GM19023 (cell line): ENCODE results near the gene IL10RB.

Experiments
- ATAC-seq: cut with Tn5 transposase; IDR thresholded peaks from one replicate; pipeline ENCODE4 v1.9.1; 2021; ENCODE audit warnings: mild to moderate bottlenecking, moderate library complexity; ENCODE audit not compliant: unreplicated experiment

Gene IL10RB

DNA sequence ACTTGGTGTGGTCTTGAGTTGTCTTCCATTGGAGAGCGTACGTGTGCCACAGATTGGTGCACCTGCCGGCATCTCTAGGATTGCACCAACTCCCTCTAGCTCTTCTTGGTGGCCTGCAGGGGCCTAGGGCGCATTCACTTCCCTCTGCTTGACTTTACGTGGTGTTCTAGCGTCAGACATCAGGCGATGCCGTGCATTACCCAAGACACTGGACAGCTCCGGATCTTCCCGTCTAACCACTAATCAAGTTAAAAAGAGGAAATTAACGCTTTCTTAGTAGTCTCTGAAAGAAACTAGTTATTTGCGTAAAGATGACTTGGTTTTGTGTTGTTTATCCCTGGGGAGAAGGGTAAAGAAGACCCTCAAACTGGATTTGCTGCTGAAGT, 510 bp upstream of the IL10RB start:
- peak; percentile 35 for ATAC-seq

DNA sequence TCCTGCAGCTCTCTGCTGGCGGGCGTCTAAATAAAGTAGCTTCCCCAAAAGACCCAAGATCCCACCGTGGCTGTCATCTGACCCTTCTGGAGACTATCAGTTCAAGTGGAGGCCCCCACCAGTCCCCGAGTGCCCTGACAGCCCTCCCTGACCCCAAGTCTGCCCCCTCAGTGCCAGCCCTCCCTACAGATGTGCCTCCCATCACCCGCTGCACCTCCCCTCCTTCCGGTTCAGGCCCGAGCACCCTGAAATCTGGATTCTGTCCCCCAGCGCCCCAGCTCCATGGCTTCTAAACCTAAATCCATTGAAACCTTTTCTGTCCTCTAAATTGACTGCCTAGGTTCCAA, 595 bp downstream of the IL10RB start:
- no peak for ATAC-seq

DNA sequence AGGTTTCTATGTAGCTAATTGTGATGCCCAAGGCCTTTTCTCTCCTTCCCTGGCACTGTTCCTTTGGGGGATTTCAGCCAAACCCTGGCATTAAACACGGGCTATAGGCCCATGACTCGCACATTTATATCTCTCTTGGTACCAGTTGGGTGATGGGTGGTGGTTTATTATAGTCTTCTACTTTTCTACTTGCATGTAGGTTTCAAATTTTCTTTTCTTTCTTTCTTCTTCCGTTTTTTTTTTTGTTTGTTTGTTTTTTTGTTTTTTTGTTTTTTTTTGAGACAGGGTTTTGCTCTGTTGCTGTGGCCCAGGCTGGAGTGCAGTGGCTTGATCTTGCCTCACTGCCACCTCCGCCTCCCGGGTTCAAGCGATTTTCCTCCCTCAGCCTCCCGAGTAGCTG, 1.1 kb downstream of the IL10RB start:
- no peak for ATAC-seq

DNA sequence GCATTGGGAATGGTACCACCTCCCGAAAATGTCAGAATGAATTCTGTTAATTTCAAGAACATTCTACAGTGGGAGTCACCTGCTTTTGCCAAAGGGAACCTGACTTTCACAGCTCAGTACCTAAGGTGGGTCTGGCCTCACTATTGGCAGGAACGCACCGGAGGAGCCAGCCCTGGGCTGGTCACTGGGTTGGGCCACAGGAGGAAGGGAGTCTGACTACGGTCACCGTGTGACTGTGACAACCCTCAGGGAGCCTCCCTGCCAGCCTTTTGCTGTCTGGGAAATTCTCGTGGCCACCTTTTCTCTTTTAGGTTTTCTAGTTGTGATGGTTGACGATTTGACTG, 2.2 kb downstream of the IL10RB start:
- ATAC-seq = no peak

DNA sequence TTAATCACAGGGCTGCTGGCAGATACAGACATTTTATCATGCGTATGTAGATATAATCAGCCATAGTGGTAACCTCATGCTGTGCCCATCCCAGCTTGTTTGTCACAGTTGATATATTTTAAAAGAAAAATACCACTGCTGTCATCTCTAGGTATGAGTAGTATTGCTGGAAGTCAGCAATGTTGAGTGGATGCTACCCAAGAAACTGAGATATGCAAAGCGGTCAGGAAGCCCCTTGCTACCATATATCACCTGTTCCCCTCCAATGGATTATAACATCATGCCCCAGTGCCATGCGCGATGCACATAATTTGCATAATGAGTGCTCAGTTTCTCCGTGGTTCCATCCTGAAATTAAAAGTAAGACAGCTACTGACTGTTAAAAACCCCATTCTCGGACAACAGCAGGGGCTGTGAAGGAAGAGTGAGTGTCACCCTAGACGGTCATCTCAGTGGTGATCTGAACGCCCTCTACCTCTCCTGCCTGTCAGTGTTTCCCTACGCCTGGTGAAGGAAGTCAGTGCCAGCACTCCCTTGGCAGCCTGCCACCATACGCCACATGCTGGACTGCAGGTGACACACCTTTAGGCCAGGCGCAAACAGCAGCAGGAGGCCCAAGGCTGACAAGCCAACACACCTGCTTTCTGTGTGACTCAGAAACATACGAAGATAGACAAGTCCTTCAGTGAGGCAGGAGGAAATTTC, 2.7 kb downstream of the IL10RB start:
- peak; percentile 46 for ATAC-seq

DNA sequence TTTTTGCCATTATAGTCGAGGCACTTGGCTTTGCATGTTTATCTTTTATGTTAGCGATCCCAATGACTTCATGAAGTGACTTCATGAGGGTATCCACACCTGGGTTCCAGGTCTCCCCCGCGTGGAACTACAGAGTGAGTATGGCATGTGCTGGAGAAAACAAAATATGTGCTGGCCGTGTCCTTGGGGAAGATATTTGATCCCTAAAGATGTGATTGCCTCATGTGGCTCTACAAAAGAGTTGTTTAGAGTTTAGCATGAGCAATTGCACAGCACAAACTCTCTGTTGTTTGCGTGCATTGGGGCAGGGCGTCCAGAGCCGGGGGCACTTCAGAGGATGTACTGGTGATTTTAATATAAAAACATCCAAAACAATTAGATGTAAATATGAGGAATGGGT, 4.8 kb downstream of the IL10RB start:
- no peak for ATAC-seq

DNA sequence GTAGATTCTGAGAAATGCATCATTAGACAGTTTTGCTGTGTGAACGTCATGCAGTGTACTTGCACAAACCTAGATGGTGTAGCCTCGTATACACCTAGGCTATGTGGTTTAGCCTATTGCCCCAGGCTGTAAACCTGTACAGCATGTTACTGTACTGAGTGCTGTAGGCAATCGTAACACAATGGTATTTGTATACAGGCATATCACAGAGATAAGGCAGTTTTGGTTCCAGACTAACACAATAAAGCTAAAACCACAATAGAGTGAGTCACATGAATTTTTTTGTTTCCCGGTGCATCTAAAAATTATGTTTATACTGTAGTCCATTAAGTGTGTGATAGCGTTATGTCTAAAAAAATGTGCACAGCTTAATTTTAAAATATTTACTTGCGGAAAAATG, 6.9 kb downstream of the IL10RB start:
- ATAC-seq = no peak

DNA sequence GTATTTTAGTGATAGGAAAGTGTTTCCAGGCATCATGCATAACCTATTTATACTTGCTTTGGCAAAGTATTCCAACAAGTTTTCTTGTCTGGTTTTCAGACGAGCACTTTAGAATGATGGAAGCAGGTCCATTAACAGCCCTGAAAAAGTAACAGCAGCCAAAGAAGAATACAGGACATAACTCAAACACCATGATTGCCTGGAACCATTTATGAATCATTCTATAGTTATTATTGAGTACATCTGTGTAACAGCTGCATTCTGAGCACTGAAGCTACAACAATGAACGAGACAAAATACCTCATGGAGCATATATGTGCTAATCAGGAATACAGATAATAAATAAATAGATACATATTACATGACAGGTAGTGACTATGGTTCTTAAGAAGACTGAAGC, 12.6 kb downstream of the IL10RB start:
- no peak for ATAC-seq

DNA sequence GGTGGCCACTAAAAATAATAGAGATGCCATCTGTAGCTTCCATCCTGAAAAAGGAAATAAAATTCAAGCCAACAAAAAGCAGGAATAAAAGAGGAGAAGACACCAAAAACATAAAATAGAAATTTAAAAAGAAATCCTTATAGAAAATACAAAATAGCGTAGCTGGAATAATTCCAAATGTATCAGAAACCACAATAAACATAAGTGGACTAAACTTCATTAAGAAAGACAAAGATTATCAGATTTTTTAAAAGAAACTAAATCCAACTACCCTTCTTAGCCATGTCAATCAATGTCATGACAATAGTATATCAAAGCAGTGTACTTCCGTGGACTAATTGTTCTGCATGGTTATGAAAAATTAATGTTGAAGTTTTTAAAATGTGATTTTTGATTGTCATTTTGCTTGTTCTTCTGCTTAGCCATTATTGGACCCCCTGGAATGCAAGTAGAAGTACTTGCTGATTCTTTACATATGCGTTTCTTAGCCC, 13.2 kb downstream of the IL10RB start:
- no peak for ATAC-seq

DNA sequence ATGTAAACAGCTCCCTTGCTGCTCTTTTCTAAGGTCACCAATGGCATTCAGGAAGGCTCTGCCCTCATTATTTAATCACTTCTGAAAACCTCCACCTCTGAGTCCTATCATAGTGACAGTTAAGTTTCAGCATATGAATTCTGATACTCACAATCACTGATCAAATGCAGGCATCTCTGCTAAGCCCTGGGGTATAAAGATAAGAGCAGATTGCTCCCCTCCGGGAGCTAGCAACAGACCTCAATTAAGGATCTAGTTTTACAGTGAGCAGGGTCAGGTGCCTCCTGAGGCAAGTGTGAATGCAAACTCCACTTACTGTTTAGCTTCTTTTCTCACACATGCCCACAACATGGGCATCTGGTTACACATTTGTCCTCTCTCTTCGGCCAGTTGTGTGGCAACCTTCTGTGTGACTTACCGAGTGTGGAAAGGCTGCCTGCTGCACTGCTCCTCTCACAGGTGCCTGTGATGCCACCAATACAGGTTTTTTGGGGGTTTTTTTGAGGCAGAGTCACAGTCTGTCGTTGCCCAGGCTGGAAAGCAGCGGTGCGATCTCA, 15.0 kb downstream of the IL10RB start:
- no peak for ATAC-seq

DNA sequence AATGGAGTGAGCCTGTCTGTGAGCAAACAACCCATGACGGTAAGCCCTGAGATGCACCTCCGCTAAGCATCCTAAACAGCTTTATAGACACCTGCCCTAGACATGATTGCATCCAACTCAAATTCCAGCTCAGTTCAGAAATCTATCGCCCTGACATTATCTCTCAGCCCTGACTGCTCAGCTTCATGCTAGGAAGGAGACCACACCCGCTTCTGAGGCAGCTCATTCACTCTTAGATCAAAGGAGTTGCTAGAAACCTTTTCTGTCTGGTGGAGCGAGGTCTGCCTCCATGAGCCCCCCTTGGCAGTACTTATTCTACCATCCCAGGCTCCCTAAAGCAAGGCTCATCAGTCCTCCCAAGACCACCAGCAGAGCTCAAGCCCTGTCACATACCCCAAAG, 17.0 kb downstream of the IL10RB start:
- no peak for ATAC-seq

DNA sequence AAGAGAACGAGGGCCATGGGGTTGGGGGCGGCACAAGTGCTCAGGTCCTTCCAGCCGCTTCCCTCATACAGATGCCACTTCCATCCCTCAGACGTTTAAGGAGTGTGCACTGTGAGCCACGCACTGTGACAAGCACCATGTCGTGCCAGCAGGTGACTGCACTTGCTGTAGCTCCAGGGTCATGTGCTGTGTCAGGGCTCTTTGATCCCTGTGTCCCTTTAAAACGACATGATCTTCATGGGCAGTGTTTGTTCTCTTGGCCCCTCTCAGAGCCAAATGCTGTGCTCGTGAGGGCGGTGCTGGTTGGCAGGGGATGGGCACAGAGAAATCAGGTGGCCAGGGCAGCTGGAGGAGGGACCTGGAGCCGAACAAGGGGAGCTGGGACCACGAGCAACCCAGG, 19.9 kb downstream of the IL10RB start:
- no peak for ATAC-seq

DNA sequence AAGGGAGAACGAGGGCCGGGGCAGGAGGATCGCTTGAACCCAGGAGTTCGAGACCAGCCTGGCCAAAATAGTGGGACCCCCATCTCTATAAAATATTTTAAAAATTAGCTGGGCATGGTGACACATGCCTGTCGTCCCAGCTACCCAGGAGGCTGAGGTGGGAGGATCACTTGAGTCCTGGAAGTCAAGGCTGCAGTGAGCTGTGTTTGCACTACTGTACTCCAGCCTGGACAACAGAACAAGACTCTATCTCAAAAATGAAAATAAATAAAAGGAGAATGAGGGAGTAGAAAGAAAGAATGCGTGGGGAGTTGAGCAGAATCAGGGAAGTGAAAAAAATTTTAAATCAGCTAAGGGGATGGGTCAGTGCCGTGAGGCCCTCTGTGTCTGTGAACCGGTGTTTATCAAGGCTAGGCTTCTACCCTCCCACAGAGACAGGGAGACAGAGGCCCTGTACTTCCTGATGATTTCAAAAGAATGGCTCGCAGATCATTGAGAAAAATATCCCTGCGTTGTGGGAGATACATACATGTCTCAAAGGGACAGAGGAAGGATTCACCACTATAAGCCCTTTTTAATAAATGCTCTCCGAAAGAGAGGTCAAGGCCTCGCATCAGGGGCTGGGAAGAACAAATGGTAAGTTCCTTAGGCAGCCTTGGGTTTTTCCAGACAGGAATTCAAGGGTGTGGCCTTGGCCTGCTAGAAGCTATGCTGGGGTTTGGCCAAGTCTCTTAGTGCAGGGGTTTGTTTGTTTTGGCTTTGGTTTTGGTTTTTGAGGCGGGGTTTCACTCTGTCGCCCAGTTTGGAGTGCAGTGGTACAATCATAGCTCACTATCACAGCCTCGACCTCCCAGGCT, 20.7 kb downstream of the IL10RB start:
- ATAC-seq = no peak

DNA sequence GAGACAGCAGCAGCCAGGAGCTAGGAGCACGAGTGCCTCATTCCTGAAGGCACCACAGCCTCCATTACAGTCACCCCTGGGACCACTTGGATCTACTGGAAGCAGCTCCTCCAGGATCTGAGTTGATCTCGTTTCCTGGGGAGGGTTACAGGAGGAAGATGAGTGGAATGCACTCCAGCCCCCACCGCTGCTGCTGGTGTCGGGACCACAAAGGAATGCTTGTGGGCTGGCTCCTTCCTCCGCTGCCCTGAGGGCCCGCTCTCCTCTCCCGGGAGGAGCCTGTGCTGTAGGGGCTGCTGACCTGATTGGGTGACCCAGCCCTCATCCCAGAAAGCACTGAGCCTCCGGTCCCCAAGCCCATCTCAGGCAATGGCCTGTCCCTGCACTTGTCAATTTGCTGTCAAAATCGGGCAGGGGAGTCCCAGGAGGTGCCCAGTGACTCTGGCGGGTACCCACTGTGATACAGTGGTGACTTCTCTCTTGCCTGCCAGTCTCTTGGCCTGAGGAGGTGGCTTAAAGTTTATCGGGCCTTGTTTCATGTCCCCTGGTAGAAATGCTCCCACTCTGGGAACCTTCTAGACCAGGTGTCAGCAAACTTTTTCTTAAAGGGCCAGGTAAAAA, 23.1 kb downstream of the IL10RB start:
- no peak for ATAC-seq

DNA sequence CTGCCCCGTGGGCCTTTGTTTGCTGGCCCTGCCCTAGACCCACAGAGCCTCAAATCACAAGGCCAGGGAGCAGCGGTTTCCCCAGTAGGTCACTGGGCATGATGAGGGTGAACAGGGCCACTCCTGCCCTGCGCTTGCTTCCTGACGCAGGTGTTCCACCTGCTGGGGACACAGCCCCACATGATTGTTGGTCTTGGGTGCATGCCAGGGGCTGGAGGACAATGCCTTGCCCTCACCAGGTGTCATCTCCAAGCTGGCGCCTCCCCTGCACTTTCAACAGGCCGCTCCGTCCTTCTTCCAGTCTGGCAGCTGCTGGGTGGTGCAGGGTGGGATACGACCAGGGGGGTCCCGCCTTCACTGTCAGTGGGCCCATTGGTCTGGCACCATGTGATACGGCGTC, 24.3 kb downstream of the IL10RB start:
- no peak for ATAC-seq

DNA sequence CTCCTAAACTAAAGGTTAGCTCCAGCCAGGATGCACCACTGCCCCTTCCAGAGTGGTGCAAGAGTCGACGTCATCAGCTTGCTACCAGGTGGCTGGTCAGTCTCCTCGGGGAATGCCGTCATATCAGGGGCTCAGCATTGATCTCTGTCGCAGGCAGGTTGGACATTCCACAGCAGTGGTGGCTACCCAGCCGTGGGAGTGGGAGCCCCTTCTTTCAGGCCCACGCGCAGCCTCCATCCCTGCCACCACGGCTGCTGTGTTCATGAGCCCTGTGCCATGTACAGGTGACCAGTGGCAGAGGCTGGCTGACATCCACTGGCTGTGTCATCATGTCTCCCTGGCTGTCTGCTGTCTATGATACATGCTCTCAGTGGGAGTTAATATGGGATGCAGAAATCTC, 25.5 kb downstream of the IL10RB start:
- no peak for ATAC-seq

DNA sequence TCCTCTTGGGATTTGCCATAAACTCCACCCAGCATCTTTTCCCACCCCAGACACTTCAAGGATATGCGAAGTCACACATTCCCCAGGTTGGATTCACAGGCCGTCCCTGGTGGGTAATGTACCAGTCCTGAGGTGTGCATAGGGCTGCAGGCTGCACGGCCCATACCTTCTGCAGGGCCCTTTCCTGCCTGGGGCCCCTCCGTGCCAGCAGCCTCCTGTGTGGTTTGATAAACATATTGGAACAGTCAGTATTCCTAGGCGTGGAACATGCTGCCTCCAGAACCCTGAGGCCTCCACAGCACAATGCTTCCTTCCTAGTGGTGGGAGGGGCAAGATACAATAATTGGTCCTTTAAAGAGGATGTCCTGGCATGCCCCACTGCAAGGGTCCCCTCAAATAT, 26.6 kb downstream of the IL10RB start:
- ATAC-seq = no peak

DNA sequence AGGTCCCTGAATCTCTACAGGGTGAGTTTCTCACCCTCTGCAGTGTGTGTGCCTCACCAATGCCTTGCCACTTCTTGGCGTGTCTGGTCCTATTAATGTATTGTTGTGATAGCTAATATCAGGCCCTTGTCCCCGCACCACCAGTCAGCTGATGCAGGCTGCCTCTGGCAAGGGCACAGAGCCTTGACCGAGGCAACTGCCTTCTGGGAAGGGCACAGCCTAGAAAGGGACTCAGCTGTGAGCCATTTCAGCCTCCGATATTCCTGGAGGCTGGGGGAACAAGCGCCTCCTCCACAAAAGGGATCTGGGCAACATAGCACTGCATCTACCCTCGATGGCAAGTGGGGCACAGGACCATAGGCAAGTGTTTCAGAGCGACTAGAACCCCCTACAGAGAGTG, 27.0 kb downstream of the IL10RB start:
- no peak for ATAC-seq

DNA sequence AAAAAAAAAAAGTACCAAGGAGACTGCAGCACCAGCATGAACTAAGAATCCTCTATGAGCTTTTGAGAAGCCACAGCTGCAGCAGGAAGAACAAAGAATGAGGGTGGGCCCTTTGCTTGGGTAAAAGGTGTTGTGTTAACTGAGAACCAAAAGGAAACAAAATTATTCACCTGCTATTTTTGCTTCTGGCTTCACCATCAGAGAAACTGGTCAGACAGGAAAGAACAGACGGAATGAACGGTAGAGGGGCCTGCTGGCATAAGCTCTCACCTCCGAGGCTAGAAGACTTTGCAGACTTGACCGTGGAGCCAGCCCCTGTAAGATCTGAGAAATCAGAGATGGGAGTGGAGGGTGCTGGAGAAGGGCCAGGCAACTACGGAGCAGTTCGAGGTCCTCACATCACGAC, 27.6 kb downstream of the IL10RB start:
- no peak for ATAC-seq

DNA sequence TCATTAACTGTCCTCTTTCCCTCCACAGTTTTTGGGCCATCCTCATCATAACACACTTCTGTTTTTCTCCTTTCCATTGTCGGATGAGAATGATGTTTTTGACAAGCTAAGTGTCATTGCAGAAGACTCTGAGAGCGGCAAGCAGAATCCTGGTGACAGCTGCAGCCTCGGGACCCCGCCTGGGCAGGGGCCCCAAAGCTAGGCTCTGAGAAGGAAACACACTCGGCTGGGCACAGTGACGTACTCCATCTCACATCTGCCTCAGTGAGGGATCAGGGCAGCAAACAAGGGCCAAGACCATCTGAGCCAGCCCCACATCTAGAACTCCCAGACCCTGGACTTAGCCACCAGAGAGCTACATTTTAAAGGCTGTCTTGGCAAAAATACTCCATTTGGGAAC, 30.0 kb downstream of the IL10RB start:
- no peak for ATAC-seq

DNA sequence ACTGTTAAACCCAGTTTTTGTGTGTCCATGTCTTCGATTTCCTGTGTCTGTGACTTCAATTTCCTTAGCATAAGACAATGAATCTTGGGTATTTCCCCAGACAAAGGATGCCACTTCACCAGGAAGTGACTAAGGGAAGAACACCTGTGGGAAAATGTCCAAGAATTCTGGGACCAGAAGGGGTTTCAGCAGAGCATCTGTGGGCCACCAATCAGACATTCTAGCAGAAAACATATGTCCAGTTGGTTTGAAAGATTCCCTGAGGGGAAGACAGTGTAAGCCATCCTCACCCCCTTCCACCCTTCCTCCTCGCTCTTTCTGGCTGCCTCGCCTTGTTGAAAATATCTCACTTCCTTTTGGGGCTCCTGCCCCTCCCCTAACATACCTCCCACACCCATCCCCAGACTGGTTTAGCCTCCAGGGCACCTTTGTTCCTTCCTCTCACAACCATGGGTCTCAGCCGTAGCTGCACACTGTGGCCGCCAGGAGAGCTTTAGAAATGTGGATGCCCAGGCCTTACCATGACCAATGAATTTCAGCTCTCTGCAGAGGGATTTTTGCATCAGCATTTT, 33.1 kb downstream of the IL10RB start:
- ATAC-seq = peak; percentile 56
